Caco-2 (cell line): ENCODE results near the gene PARVA. TPM values are rescaled to one million over a fixed set of nuclear protein-coding genes. Genes with fewer than 3 reads are reported as not detected.

Experiments
- BruUV-seq: library from RNA; stranded (reverse); fragments of 400-500 nt; replicated peaks from 2 replicates; lab custom pipeline; 2021; lab: Mats Ljungman, UMichigan
- CTCF ChIA-PET: fragments of 300-600 bp; sonication (Branson Sonifier 250); formaldehyde crosslinking; loops from one replicate; lab custom pipeline; 2022; ENCODE audit warnings: antibody characterized with exemption; lab: Charles Lee
- POLR2A ChIA-PET: fragments of 300-600 bp; sonication (Branson Sonifier 250); formaldehyde crosslinking; loops from one replicate; lab custom pipeline; 2022; ENCODE audit warnings: antibody characterized with exemption; lab: Charles Lee
- DNase-seq, 2 experiments: peaks; one replicate each; pipeline versions ENCODE4 v3.0.0 to v3.0.0-alpha.2; 2020 to 2022
- H3K27me3 ChIP-seq: replicated peaks from 2 replicates; pipeline ENCODE4 v1.6.0; 2011; ENCODE audit warnings: low read length; ENCODE audit not compliant: control insufficient read depth, insufficient read depth
- H3K36me3 ChIP-seq: 2 replicates; pipeline ENCODE4 v1.5.1; 2011; ENCODE audit warnings: low read length; ENCODE audit not compliant: control insufficient read depth, insufficient read depth
- H3K4me1 ChIP-seq: fragments of 250-450 bp; sonication (Bioruptor Pico); 2 replicates; pipeline ENCODE4 v1.5.1; 2020; ENCODE audit warnings: mild to moderate bottlenecking
- H3K4me3 ChIP-seq: 2 replicates; pipeline ENCODE4 v1.5.1; 2011; ENCODE audit warnings: low read depth, mild to moderate bottlenecking, control low read depth, low read length
- H3K9me3 ChIP-seq: fragments of 250-450 bp; sonication (Bioruptor Pico); 2 replicates; pipeline ENCODE4 v1.5.1; 2020; ENCODE audit warnings: mild to moderate bottlenecking, moderate library complexity
- H3K27ac Mint-ChIP-seq: one replicate; pipeline ENCODE4 v1.8.0; 2022; ENCODE audit warnings: mixed read lengths; ENCODE audit not compliant: unreplicated experiment
- H3K27me3 Mint-ChIP-seq: one replicate; pipeline ENCODE4 v1.8.0; 2022; ENCODE audit warnings: mixed read lengths; ENCODE audit not compliant: insufficient read depth, unreplicated experiment
- H3K36me3 Mint-ChIP-seq: one replicate; pipeline ENCODE4 v1.8.0; 2022; ENCODE audit warnings: mild to moderate bottlenecking, mixed read lengths; ENCODE audit not compliant: insufficient read depth, unreplicated experiment
- H3K4me1 Mint-ChIP-seq: one replicate; pipeline ENCODE4 v1.8.0; 2022; ENCODE audit warnings: low read depth, mixed read lengths; ENCODE audit not compliant: unreplicated experiment
- H3K4me3 Mint-ChIP-seq: one replicate; pipeline ENCODE4 v1.8.0; 2022; ENCODE audit warnings: mild to moderate bottlenecking, moderate library complexity, mixed read lengths; ENCODE audit not compliant: unreplicated experiment
- H3K9me3 Mint-ChIP-seq: one replicate; pipeline ENCODE4 v1.8.0; 2022; ENCODE audit warnings: mixed read lengths; ENCODE audit not compliant: unreplicated experiment
- CTCF ChIP-seq, 2 experiments: fragments of 200-600 bp in 1 of 2; IDR thresholded peaks; 1 replicate in 1 of 2; 2 replicates in 1 of 2; pipeline versions ENCODE4 v1.5.1 to v1.8.0; 2011 to 2022; ENCODE audit warnings: antibody characterized with exemption in 1 of 2, control low read depth in 1 of 2, inconsistent platforms in 1 of 2, low read depth in 1 of 2, low read length in 1 of 2, mild to moderate bottlenecking in 1 of 2, moderate library complexity in 1 of 2; ENCODE audit not compliant: insufficient read depth in 1 of 2, severe bottlenecking in 1 of 2, unreplicated experiment in 1 of 2
- intact Hi-C: fragments of 100-400 bp; cut with micrococcal nuclease; formaldehyde crosslinking; loops from one replicate; pipeline ENCODE4 v1.10.0; 2022; ENCODE audit not compliant: unreplicated experiment
- total RNA-seq: library from RNA; stranded (reverse); gene quantifications from 2 replicates; pipeline ENCODE4 v1.2.3, GENCODE V29; 2022

PARVA gene
- total RNA-seq, 1 experiment from 2014 or later = 45.3 TPM

GRCh38 chr11:12532580-12532979 lies 155.2 kb downstream of the PARVA start:
- Mint-ChIP-seq H3K9me3 (no peaks in the 10 kb centered on the region), H3K27me3 (peaks cover 4% of the 10 kb centered on the region), H3K36me3 (no peaks in the 10 kb centered on the region), H3K27ac (no peak overlapping the region), H3K4me1 (peaks cover 5% of the 10 kb centered on the region), H3K4me3 (no peak overlapping the region)
- DNase-seq = no peak
- ChIA-PET CTCF (no interaction called here), POLR2A (no interaction called here)
- Histone ChIP-seq H3K27me3 (no peaks in the 10 kb centered on the region), H3K9me3 (no peaks in the 10 kb centered on the region), H3K4me3 (no peak overlapping the region), H3K36me3 (no peaks in the 10 kb centered on the region), H3K4me1 (no peaks in the 10 kb centered on the region; the same call in 1 of the 2 replicates)
- TF ChIP-seq CTCF (IDR thresholded peaks at IDR 0.05; ENCODE audit: insufficient read depth in 1 of 2, low read depth in 1 of 2, low read length in 1 of 2, severe bottlenecking in 1 of 2, unreplicated experiment in 1 of 2) = no peak
- no TSS peak for BruUV-seq
- intact Hi-C loops = no loop called here

- no peaks in the 10 kb centered on the region for H3K9me3 ChIP-seq
- H3K4me3 ChIP-seq = no peak overlapping the region
- peaks cover 5% of the 10 kb centered on the region for H3K4me1 Mint-ChIP-seq
- no peak for DNase-seq
- POLR2A ChIA-PET = no interaction called here
- peaks cover 4% of the 10 kb centered on the region for H3K27me3 Mint-ChIP-seq
- no peaks in the 10 kb centered on the region for H3K27me3 ChIP-seq
- H3K36me3 ChIP-seq = no peaks in the 10 kb centered on the region
- H3K27ac Mint-ChIP-seq = no peak overlapping the region
- H3K36me3 Mint-ChIP-seq = no peaks in the 10 kb centered on the region
- no TSS peak for BruUV-seq
- TF ChIP-seq CTCF (IDR thresholded peaks at IDR 0.05; ENCODE audit: insufficient read depth in 1 of 2, low read depth in 1 of 2, low read length in 1 of 2, severe bottlenecking in 1 of 2, unreplicated experiment in 1 of 2) = no peak
- intact Hi-C loops = no loop called here
- CTCF ChIA-PET = no interaction called here
- no peaks in the 10 kb centered on the region; the same call in 1 of the 2 replicates for H3K4me1 ChIP-seq
- no peaks in the 10 kb centered on the region for H3K9me3 Mint-ChIP-seq
- no peak overlapping the region for H3K4me3 Mint-ChIP-seq
Observed at GRCh38 chr11:12534549-12534948, 157.2 kb downstream of the PARVA start.

GRCh38 chr11:12535321-12535720 lies 157.9 kb downstream of the PARVA start:
- H3K4me1 Mint-ChIP-seq = peaks cover 5% of the 10 kb centered on the region
- ChIA-PET CTCF (no interaction called here), POLR2A (no interaction called here)
- TF ChIP-seq CTCF (IDR thresholded peaks at IDR 0.05; ENCODE audit: insufficient read depth in 1 of 2, low read depth in 1 of 2, low read length in 1 of 2, severe bottlenecking in 1 of 2, unreplicated experiment in 1 of 2) = no peak
- no peaks in the 10 kb centered on the region for H3K36me3 Mint-ChIP-seq
- H3K4me3 ChIP-seq = no peak overlapping the region
- intact Hi-C loops = no loop called here
- peaks cover 5% of the 10 kb centered on the region for H3K4me1 ChIP-seq
- no peak overlapping the region for H3K27ac Mint-ChIP-seq
- peaks cover 4% of the 10 kb centered on the region for H3K27me3 Mint-ChIP-seq
- no peak for DNase-seq
- no TSS peak for BruUV-seq
- no peaks in the 10 kb centered on the region for H3K27me3 ChIP-seq
- no peaks in the 10 kb centered on the region for H3K36me3 ChIP-seq
- no peak overlapping the region for H3K4me3 Mint-ChIP-seq
- no peaks in the 10 kb centered on the region for H3K9me3 ChIP-seq
- no peaks in the 10 kb centered on the region for H3K9me3 Mint-ChIP-seq
